Cerebellar cortex (tissue), 1 donor: Measurements from ENCODE around the gene RASAL3.
"Not testable (repeated sequence)": the region's sequence is repeated elsewhere in the genome, so short reads cannot be mapped to it uniquely, and the experiment has no call there.

Experiments
- DNase-seq: peaks from one replicate; pipeline ENCODE4 v3.0.0-alpha.2; 2015; ENCODE audit warnings: low spot score

The RASAL3 gene

DNA sequence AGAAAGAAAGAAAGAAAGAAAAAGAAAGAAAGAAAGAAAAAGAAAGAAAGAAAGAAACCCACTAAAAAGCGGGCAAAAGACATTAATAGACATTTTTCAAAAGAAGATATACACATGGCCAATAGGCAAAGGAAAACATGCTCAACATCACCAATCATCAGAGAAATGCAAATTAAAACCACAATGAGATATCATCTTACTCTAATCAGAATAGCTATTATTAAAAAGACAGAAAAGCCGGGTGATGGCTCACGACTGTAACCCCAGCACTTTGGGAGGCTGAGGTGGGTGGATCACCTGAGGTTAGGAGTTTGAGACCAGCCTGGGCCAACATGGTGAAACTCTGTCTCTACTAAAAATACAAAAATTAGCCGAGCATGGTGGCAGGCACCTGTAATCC is 9.5 kb upstream of the RASAL3 start:
- not testable (repeated sequence) for DNase-seq

GRCh38 chr19:15471639-15472101 is 7.3 kb upstream of the RASAL3 start:
- DNase-seq: no peak

GRCh38 chr19:15469513-15470297 is 5.4 kb upstream of the RASAL3 start:
- DNase-seq: no peak

GRCh38 chr19:15468675-15469512 is 4.5 kb upstream of the RASAL3 start:
- DNase-seq: no peak

DNA sequence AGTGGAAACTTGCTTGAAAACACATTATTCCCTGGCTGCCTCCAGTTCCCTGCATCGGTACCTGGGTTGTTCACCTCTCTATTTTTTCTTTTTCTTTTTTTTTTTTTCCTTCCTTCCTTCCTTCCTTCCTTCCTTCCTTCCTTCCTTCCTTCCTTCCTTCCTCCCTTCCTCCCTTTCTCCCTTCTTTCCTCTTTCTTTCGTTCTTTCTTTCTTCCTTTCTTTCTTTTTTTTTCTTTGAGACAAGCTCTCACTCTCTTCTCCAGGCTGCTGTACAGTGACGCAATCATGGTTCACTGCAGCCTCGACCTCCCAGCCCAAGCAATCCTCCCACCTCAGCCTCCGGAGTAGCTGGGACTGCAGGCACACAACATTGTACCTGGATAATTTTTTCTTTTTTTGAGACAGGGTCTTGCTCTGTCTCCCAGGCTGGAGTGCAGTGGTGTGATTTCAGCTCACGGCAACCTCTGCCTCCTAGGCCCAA is 3.4 kb upstream of the RASAL3 start:
- DNase-seq: no peak

GRCh38 chr19:15466851-15467733 is 2.7 kb upstream of the RASAL3 start:
- no peak for DNase-seq

DNA sequence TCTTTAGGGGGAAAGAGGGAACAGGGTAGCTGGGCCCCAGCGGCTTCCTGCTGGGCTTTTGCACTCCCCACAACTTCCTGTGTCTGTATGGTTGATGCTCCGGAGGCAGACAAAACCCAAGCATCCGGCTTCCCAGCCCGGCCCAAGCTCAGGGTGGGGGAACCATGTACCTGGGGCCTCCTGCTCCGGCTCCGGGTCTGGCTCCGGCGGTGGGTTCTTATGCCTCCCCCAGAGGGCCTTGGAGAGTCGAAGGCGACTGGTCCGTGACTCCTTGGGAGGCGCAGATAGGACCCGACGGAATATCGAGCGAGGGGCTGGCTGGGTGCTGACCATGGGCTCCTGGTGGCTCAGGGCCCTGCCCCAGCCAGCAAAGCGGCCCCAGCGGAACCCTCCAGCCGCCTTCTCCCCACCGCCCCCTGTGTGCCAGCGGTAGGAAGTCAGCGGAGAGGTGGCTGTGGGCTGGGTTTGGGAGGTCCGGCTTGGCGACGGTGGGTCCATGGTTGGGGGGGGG is 428 bp downstream of the RASAL3 start:
- DNase-seq: no peak

GRCh38 chr19:15461694-15462093 is 2.6 kb downstream of the RASAL3 start:
- DNase-seq: no peak

DNA sequence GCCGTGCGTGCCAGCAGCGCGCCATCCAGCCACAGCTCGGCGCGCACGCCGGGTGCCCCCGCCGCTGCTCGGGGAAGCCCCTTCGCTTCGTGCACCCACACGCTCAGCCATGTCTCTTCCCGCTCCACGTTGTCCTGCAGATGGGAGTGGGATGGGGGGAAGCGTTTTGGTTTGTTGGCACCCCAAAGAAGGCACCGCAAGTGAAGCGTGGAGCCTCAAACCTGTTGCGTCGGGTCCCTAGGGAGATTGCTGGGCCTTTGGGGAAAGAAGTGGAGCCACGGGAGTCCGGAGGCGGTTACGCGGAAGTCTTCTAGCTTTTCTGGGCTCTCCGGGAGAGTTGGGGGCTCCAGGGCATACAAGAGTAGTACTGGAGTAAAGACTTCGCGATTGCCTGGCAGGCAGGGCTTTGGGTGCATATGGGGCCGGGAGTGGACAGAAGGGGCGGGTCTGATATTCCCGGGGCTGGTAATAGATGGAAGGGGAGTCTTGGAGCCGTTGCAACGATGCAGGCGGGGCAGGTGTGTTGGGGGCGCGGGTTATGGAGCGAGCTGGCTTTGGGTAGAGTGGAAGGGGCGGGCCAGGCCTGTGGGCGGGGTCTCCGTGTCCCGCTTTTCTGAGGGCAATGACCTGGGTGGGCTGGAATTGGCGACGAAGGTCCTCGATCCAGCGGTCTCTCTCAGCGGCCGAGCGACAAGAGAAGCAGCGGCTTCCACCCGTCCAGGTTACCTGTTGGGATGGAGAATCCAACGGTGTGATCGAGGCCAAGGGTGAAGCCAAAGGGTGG is 6.5 kb downstream of the RASAL3 start:
- DNase-seq: no peak

GRCh38 chr19:15456871-15457700 is 7.3 kb downstream of the RASAL3 start:
- no peak for DNase-seq

DNA sequence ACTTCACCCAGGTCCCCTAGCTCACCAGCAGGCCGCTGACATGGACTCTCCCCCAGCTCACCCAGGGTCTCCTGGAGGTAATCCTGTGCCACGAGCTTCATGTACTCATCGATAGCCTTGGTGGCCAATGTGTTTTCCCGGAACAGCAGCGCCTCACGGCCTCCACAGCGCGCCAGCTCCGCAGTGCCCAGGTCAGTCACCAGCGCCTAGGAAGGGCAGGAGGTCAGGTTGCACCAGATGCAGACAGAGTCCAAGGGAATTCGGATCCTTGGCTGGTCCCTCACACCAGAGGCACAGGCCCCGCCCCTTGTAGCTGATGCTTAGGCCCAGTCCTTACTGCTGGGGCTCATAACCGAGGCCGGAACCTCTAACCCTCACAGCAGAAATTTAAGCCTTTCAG is 7.9 kb downstream of the RASAL3 start:
- DNase-seq: no peak

DNA sequence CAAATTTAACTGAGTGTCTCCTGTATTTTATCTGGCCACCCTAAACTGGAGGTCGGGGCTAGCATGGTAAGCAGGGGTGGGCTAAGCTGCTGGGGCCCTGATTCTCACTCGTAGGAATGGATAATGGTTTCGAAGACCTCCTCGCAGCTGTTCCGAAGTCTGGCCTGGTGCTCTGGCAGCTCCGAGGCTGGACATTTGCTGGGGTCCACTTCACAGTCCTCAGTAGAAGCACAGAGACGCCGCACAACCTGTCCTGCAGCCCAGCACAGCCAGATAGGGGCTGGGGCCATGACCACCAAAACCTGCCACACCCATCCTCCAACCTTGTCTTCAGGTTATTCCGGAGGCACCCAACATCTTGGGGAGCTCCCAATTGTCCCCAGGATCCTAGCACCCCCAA is 8.3 kb downstream of the RASAL3 start:
- DNase-seq: no peak

GRCh38 chr19:15453906-15454860 is 10.2 kb downstream of the RASAL3 start:
- DNase-seq: no peak

DNA sequence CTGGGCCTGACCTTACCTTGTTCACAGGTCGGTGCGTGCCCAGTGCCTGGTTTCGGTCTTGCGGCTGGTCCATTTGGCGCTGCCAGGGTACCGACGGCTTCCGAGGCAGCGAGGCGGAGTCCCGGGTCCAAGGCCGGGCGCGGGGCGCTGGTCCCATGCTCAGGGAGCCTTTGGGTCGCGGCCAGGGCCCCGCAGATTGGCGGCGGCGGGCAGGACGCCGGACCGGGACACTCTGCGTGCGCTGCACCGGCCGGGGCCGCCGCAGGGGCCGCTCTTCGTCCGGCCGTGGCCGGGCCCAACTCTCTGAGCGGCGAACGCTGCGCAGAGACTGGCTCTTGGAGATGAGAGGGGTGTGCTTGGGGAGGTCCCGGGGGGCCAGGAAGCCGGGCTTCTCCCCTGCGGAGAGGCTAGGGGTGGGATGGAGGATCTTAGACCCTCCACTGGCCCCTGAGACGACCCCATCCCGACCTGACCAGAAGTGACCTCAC is 11.2 kb downstream of the RASAL3 start:
- DNase-seq: no peak

- DNase-seq: peak; percentile 88
These were observed 12.0 kb downstream of the RASAL3 start for GRCh38 chr19:15452111-15453047.

- DNase-seq: no peak
These were observed 13.8 kb downstream of the RASAL3 start for GRCh38 chr19:15450528-15450890.
